ENCODE results near the gene FOXK2. TPM values are rescaled to one million over a fixed set of nuclear protein-coding genes. Genes with fewer than 3 reads are reported as not detected.

The FOXK2 gene
- total and polyA plus RNA-seq, 2 of the 8 experiments (the other 6 are each of a cell fraction or from before 2014, with no cell fraction given) = 34.7 to 64.9 TPM

DNA sequence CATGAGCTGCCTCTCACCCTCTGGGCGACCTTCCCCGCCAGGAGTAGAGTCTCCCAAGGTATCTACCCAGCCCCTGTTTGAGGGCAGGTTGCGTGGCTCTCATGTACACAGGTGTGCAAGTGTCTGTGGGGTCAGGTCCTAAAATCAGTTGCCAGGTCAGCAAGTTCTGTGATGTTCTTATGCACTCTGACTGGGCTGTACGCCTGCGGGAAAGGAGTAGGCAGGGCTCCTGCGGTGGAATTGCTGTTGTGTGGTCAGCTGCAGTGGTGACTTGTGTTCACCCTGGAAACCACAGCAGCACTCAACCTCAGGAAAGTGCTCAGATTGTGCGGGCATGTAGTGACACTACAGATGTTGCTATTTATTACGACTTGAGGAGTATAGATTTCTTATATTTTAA, 41.6 kb upstream of the FOXK2 start (continued):
- TF ChIP-seq, protein P1, sequence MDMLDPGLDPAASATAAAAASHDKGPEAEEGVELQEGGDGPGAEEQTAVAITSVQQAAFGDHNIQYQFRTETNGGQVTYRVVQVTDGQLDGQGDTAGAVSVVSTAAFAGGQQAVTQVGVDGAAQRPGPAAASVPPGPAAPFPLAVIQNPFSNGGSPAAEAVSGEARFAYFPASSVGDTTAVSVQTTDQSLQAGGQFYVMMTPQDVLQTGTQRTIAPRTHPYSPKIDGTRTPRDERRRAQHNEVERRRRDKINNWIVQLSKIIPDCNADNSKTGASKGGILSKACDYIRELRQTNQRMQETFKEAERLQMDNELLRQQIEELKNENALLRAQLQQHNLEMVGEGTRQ (IDR thresholded peaks at IDR 0.05; ENCODE audit: low read length) = no peak
- TF ChIP-seq TAF7 (optimal IDR thresholded peaks at IDR 0.05; ENCODE audit: borderline replicate concordance, low read depth, low read length) = no peak
- TF ChIP-seq, protein P2, sequence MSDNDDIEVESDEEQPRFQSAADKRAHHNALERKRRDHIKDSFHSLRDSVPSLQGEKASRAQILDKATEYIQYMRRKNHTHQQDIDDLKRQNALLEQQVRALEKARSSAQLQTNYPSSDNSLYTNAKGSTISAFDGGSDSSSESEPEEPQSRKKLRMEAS (IDR thresholded peaks at IDR 0.05) = no peak
